TTC549 (cell line): ENCODE data around the gene DNAH6.
"Not testable (repeated sequence)": the region's sequence is repeated elsewhere in the genome, so short reads cannot be mapped to it uniquely, and the experiment has no call there.

Experiments
- FAIRE-seq: peaks from 2 replicates; lab custom pipeline; 2012; peaks lifted over from hg19 to GRCh38; lab: Jason Lieb, UNC

Gene DNAH6

DNA sequence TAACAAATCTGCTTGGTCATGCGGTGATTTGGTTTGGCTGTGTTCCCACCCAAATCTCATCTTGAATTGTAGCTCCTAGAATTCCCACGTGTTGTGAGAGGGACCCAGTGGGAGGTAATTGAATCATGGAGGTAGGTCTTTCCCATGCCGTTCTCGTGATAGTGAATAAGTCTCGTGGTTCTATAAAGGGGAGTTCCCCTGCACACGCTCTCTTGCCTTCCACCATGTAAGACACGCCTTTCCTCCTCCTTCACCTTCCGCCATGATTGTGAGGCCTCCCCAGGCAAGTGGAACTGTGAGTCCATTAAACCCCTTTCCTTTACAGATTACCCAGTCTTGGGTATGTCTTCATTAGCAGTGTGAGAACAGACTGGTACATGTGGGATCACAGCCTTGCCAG, 327.8 kb downstream of the DNAH6 start:
- no peak for FAIRE-seq

DNA sequence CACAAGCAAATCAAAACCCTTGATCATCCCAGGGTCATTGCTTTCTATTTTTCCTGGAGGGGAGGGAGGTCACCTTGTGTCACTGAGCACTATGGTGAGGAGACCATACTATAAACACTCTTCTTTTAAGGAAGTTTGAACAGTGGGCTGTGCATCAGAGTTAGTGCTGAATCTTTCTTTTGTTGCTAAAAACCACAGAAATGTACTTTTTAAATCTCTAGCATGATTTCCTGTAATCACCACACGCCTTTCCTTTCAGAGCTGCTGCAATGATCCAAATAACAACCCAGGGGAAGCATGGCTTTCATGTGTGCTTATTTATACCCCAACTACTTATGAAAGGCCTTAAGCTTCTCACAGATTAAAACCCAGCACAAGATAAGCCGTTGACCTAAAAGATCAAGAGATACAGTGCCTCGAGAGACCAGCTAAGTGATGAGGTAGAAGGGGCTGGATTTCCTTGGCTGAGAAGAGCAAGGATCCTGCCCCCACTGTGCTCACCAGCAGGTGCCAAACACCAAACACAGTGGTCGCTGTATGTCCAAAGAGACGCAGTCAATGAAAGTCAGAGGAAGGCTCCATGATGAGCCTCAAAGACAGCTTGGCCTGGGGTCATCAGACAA, 329.9 kb downstream of the DNAH6 start:
- FAIRE-seq, result no peak

DNA sequence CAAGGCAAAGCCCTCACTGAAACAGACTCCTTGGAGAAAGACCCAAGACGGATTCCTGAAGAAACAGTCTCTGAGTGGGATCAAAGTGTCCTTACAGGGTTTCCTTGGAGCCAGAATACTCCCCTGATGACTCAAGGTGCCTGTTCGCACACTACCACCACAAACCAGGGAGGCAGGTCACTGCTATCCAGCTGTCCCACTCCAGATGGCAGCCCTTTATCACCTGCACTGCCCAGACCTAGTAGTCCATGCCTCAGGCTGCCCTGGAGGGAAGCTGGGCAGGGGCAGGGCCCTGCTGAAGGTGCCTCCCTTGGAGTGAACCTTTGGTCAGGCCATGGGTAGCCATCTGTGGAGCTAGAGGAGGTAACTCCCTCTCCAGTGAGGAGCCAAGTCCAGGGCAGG, 330.4 kb downstream of the DNAH6 start:
- no peak for FAIRE-seq

DNA sequence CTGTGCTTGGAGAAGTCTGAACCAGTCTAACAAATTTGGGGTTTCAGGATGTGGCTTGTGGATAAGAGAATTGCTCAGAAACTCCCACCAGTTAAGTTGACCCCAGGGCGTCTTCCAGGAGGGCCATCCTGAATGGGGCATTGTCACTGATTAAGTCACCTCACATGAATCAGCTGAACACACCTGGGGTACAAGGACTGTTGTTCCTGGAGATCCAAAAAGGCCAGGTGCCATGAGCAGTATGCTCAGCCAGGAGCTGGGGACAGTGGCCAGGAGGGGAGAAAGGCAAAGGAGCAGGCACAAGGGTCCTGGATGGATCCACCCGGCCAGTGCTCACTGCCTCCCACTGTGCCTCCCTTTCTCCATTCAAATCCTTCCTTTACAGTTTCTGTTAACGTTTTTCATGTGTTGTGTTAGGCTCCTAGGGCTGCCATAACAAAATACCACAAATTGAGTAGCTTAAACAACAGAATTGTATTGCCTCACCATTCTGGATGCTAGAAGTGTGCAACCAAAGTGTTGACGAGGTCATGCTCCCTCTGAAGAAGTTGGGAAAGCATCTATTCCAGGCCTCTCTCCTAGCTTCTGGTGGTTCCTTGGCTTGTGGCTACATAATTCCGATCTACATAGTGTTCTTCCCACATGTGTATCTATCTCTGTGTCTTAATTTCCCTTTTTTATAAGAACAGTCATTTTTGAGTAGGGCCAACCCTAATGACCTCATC, 331.2 kb downstream of the DNAH6 start:
- no peak for FAIRE-seq

DNA sequence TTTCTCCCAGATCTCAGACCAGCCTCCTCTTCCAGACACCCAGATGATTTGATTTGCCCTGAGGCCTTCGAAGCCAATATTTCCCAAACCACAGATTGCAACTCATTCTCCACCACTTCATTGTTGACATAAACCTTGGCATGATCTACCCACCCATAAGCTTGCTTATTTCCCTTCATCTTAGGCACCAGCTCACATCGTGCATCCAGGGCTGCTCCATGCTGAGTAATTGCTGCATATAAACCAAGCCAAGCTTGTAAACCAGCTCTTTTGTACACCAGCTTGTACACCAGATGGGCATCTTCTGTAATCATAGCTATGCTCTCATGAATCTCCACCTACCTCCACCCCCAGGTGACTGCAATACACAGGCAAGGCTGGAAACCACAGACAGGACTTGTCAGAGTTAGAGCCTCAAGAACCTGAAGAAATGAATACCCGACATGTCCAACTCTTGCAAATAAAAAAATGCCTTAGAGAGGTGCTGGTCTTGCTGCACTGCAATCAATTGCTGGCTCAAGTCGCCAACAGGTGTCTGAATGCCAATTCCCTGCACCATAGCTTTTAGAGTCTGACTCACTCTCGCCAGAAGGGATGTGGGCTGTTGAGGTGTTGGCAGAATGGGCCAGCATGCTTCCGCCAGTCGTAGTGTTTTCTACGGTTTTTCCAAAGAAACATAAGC, 333.1 kb downstream of the DNAH6 start:
- FAIRE-seq, result no peak

DNA sequence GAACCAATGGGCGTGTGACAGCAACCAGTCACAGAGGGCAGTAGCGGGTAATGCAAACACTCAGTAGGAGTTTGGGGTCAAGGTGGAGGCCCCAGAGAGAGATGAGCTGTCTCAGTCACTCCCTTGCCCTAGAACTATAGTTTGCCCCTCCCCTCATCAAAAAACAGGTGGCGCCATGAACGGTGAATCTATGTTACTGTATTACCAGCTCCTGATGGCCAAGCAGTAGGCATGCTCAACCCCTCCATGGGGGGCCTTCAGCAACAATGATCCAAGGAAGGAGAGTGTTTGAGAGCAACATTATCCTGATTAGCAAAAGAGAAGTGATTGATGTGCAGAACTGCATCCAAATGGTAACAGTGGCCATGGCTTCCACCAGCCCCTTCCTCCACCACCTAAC, 334.2 kb downstream of the DNAH6 start:
- no peak for FAIRE-seq

DNA sequence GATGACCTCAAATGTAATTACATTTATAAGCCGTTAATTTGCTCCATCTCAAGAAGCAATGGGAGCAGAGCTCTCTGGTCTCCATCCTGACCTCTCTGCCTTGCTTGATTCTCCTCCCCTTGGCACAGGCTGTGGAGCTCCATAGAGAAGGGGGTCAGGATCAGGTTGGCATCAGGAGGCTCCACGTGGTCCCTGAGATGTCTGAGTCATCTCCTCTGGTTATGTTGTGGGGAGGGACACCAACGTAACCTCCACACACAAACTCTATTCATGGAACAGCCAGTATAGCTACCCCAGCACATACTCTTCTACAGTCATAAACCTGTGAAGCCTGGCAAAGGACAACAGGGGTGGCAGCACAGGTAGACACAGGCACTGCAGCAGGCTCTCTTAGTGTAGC, 335.6 kb downstream of the DNAH6 start:
- no peak for FAIRE-seq

DNA sequence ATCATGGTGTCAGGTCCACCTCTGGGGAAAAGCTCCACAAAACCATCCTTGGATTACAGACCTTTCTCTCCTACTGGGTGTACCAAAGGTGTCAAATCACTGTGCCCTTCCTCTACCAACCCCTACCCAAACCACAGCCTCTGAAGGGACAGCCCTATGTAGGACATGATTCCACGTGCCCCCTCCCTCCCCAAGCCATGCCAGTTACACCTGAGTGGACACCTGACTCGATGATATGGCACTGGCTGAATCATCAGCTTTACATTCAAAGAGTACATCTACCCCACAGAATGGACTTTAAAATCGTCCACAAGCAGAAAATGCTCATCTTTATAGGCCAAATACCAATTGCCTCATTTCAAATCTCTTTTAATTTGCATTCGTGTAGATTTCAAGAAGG, 338.6 kb downstream of the DNAH6 start:
- FAIRE-seq, result no peak

DNA sequence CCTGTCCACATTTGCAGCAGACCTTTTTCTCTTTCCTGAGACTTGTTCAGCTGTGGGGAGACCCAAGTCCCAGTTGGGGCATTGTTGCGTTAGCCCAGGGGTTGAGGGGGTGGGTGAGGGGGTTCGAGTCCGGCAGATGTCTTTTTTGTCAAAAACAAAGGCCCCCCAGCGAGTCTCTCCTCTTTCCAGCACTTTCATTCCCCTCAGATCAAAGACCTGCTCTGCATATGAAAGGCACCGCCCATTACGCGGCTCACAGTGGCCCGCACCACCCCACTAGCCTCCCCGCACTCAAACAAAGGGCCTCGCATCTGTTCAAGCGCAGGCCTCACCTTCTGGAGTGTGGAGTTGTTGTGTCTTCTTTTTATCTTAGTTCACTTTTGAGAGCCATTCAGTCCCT, 339.4 kb downstream of the DNAH6 start:
- FAIRE-seq, result no peak

DNA sequence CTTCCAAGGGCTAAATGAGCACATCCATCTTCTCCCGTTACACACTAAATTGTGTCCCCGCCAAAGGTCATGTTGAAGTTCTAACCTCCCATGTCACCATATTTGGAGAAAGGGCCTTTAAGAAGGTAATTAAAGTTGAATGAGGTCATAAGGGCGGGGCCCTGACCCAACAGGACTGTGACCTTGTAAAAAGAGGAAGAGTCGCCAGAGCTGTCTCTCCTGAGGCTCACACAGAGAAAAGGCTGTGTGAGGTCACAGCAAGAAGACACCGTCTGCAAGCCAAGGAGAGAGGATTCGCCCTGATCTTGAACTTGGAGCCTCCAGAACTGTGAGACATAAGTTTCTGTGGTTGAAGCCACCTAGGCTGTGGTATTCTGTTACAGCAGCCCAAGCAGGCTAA, 340.5 kb downstream of the DNAH6 start:
- no peak for FAIRE-seq

DNA sequence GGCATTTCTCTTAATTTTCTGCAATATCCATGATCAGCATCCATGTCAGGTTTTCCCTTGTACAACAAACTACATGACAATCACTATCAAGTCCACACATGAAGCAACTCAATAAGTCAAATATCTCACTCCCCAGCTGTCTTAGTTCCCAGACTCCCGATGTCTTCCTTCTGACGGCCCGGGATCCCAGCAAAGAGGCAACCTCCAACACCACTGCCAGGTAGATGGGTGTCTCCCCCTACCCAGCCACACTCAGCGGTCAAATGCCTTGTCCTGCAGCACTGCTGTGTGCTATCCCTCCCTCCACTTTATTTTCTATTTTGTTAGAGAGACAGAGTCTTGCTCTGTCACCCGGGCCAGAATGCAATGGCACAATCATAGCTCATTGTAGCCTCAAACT, 341.3 kb downstream of the DNAH6 start:
- FAIRE-seq, result no peak

DNA sequence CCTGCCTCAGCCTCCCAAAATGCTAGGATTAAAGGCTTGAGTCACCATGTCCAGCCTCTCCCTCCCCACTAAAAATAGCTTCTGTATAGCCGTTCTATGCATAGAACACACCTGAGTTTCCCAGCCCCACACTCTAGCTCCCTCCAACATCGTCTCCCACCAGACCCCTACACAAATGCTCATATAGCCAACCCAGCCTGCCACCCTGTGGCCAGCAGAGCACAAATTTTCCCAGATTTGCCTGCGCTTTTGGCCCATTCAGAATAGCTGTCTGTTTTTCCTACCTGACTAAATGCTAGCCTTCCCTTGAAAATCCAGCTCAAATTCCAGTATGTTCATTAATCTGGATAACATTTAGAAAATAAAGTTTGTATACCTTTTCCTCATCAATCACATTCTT, 341.8 kb downstream of the DNAH6 start:
- no peak for FAIRE-seq

DNA sequence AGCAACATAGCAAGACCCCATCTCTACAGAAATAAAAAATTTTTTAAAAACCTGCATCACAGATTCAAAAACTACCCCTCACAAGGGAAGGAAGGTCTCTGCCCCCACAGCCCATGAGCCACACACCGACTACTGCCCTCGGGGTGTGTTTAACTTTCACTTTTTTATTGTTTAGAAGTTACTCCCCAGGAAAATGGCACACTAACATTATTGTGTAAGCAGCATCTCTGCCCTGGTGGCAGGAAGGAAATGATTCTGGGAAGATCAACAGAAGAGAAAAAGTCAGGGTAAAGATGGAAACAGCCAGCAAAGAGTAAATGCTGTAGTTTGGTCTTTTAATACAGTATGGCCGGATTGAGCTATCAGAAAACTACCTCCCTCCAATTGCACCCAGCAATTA, 342.6 kb downstream of the DNAH6 start:
- no peak for FAIRE-seq

DNA sequence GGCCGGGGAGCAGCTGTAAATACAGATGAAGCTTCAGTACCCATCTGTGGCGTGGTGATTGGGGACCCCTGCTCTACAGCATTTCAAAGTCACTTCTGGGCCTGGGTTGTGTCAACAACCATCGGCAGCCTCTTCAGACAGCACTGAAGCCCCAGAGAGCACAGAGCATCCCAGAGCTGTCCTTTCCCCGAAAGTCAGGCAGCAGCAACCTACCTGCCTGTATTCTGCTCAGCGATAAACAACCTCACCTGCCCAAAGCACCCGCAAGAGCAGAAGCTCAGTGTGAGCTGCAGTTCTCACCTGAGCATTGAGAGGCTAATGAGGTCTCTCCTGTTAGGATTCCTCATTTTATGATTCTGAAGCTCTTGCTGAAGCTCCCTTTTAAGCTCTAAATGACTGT, 345.2 kb downstream of the DNAH6 start:
- no peak for FAIRE-seq

DNA sequence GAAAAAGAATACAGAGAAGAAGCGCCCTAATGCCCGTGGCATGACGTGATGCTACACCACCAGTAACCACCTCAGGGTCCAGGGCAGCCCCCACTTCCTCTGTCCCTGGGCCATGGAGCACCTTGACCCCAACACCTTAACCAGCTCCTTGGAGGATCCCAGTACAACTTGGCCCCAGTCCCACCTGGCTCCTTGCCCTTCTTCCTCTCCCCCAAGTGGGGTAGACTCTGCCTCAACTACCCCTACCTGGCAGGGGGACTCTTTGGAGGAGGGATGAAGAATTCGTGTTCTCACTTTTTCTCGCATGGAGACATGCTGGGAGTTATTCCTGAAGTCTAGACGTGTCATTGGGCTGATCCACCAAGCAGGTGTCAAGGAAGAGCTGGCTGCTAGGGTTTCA, 345.7 kb downstream of the DNAH6 start:
- no peak for FAIRE-seq

DNA sequence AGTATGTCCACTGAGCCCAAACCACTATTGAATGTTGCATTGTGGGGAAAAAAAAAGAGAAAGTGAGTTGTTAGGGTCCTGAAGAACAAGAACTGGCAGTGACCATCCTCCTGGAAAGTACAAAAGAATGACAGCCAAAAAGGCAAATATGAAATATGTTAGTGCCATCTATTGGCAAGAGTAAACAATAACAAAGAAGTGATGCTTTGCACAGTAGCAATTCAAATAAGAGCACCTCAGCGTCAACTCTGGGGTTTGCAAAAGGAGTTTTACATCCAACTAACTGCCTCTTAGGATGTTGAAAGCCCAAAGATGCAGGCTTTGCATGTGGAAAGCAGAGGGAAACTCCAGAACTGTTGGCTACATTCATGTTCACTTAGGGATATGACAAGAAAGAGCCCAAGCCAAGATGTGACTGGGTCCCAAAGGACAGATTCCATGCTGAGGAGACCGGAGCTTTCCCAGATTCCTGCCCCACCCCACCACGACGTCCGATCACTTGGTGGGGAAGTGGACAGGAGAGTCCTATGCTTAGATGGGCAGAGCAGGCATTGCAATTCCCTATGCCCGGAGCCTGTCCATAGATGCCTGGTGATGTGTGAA, 349.0 kb downstream of the DNAH6 start:
- FAIRE-seq, result peak; percentile 53

DNA sequence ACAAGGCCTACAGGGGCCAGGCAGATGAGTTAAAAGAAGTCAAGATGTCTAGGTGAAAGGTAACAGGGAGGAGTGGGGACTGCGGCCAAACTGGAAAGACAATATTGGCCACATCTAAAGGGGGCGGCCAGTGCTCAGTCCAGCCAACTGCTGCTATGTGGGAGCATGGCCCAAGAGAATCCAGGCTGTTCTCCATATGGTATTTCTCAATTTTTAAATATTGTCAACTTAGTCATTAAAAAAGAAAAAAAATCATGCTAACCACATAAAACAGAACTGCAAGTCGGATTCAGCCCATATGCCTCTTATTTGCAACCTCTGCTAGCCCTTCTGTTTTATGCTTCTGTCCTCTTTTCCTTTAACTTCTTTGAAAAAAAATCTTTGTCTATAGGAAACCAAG, 349.8 kb downstream of the DNAH6 start:
- no peak for FAIRE-seq

DNA sequence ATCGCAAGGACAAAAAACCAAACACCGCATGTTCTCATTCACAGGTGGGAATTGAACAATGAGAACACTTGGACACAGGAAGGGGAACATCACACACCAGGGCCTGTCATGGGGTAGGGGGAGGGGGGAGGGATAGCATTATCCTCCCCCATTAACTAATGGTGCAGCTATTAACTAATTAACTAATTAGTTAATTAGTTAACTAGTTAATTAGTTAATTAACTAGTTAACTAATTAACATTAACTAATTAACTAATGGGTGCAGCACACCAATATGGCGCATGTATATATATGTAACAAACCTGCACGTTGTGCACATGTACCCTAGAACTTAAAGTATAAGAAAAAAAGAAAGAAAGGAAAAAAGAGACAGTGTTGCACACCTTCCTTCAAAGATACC, 352.0 kb downstream of the DNAH6 start:
- not testable (repeated sequence) for FAIRE-seq
